Endothelial cell (in vitro differentiated cells): ENCODE data around the gene JAG2. TPM values are rescaled to one million over a fixed set of nuclear protein-coding genes. Genes with fewer than 3 reads are reported as not detected.

Source experiments
- DNase-seq: peaks from one replicate; pipeline ENCODE4 v3.0.0; 2021; ENCODE audit warnings: low spot score
- H3K27ac Mint-ChIP-seq: one replicate; pipeline ENCODE4 v1.8.0; 2021; ENCODE audit warnings: mixed read lengths, inconsistent platforms; ENCODE audit not compliant: unreplicated experiment
- H3K27me3 Mint-ChIP-seq: one replicate; pipeline ENCODE4 v1.8.0; 2021; ENCODE audit warnings: mild to moderate bottlenecking, moderate library complexity, mixed read lengths, inconsistent platforms; ENCODE audit not compliant: unreplicated experiment
- H3K36me3 Mint-ChIP-seq: one replicate; pipeline ENCODE4 v1.8.0; 2021; ENCODE audit warnings: mild to moderate bottlenecking, low read depth, mixed read lengths, inconsistent platforms; ENCODE audit not compliant: unreplicated experiment
- H3K4me1 Mint-ChIP-seq: one replicate; pipeline ENCODE4 v1.8.0; 2021; ENCODE audit warnings: mild to moderate bottlenecking, mixed read lengths, inconsistent platforms; ENCODE audit not compliant: unreplicated experiment
- H3K4me3 Mint-ChIP-seq: one replicate; pipeline ENCODE4 v1.8.0; 2021; ENCODE audit warnings: mild to moderate bottlenecking, mixed read lengths, inconsistent platforms; ENCODE audit not compliant: unreplicated experiment
- H3K9me3 Mint-ChIP-seq: one replicate; pipeline ENCODE4 v1.8.0; 2021; ENCODE audit warnings: mixed read lengths, inconsistent platforms; ENCODE audit not compliant: unreplicated experiment
- CTCF ChIP-seq: fragments of 200-600 bp; sonication (generic); IDR thresholded peaks from one replicate; pipeline ENCODE4 v1.5.0; 2021; ENCODE audit warnings: antibody characterized with exemption; ENCODE audit not compliant: unreplicated experiment
- total RNA-seq: library from RNA; stranded (reverse); fragmentation: NEBNext Ultra II Directional; extraction: Animal tissue kit (Norgen Biotek cat#: 25700); gene quantifications from one replicate; pipeline ENCODE4 v1.2.1, GENCODE V29; 2021; ENCODE audit not compliant: unreplicated experiment

The JAG2 gene
- total RNA-seq, 1 donor from 2014 or later, result 280 TPM

DNA sequence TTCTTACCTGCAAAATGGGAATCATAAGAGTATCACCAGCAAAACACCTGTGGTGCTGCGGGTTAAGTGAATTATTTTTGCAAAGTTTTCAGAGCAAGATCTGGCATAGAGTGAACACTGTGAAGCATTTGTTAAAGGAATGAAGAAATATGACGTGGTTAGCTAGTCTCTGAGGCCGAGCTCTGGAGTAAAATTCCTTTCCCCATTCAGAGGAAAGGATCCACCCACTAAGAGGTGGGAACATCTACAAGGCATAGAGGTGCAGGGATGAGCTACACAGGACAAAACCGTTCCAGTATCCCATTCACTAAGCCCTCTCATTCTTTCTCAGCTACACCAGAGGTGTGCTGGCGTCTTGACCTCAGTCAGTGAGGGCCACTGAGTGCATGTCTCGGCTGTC lies 48.5 kb downstream of the JAG2 start:
- Mint-ChIP-seq H3K27me3 (peaks cover 17% of the 10 kb centered on the region), H3K9me3 (peaks cover 5% of the 10 kb centered on the region), H3K27ac (no peak overlapping the region), H3K36me3 (peaks cover 17% of the 10 kb centered on the region), H3K4me3 (no peak overlapping the region), H3K4me1 (peaks cover 7% of the 10 kb centered on the region)
- TF ChIP-seq CTCF, result no peak
- DNase-seq, result no peak

- Mint-ChIP-seq H3K27me3 (peaks cover 19% of the 10 kb centered on the region), H3K27ac (no peak overlapping the region), H3K9me3 (peaks cover 5% of the 10 kb centered on the region), H3K4me3 (no peak overlapping the region), H3K36me3 (peaks cover 17% of the 10 kb centered on the region), H3K4me1 (peaks cover 7% of the 10 kb centered on the region)
- TF ChIP-seq CTCF, result no peak
- no peak for DNase-seq
Observed at GRCh38 chr14:105119408-105120025, 49.1 kb downstream of the JAG2 start.

- H3K9me3 Mint-ChIP-seq, result peaks cover 5% of the 10 kb centered on the region
- peaks cover 17% of the 10 kb centered on the region for H3K36me3 Mint-ChIP-seq
- peaks cover 16% of the 10 kb centered on the region for H3K27me3 Mint-ChIP-seq
- peaks cover 6% of the 10 kb centered on the region for H3K4me1 Mint-ChIP-seq
- H3K27ac Mint-ChIP-seq, result no peak overlapping the region
- no peak overlapping the region for H3K4me3 Mint-ChIP-seq
- DNase-seq, result no peak
- TF ChIP-seq CTCF, result no peak
Observed at GRCh38 chr14:105118646-105119407, 49.7 kb downstream of the JAG2 start.

- H3K4me1 Mint-ChIP-seq, result no peaks in the 10 kb centered on the region
- DNase-seq, result no peak
- H3K9me3 Mint-ChIP-seq, result peaks cover 5% of the 10 kb centered on the region
- peaks cover 15% of the 10 kb centered on the region for H3K27me3 Mint-ChIP-seq
- TF ChIP-seq CTCF, result no peak
- H3K36me3 Mint-ChIP-seq, result peaks cover 13% of the 10 kb centered on the region
- H3K27ac Mint-ChIP-seq, result no peak overlapping the region
- H3K4me3 Mint-ChIP-seq, result no peak overlapping the region
Observed at GRCh38 chr14:105117710-105118385, 50.7 kb downstream of the JAG2 start.
